ENCODE data around the gene RYR1.

RYR1 gene

DNA sequence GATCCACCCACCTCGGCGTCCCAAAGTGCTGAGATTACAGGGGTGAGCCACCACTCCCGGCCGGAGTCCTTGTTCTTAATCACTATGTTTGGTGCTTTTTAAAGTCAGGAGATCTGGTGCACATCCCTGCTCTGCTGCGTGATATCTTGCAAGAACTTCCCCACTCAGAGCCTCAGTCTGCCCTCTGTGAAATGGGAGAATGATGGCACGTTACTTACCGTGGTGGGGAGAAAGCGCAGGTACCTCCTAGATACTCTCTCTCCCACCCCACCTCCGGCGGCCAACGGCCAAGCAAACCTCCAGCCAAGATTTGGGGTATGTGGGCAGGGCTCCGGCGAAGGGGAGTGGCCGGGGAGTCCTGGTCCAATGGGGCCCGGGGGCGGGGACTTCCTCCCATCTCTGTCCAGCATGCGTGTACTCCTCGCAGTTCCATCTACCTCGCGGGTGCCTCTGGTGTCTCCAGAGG lies at the start of gene RYR1:
Gene RYR1, plus strand, starts transcription at position 424 of the 466 bp plus-strand sequence. CDS start 139 bp downstream, outside the sequence.
- peak; percentile 83 for DNase-seq (ENCODE audit: low spot score)

- DNase-seq (ENCODE audit: low spot score) = no peak
These were observed 49.7 kb upstream of the RYR1 start for GRCh38 chr19:38383743-38384142.

DNA sequence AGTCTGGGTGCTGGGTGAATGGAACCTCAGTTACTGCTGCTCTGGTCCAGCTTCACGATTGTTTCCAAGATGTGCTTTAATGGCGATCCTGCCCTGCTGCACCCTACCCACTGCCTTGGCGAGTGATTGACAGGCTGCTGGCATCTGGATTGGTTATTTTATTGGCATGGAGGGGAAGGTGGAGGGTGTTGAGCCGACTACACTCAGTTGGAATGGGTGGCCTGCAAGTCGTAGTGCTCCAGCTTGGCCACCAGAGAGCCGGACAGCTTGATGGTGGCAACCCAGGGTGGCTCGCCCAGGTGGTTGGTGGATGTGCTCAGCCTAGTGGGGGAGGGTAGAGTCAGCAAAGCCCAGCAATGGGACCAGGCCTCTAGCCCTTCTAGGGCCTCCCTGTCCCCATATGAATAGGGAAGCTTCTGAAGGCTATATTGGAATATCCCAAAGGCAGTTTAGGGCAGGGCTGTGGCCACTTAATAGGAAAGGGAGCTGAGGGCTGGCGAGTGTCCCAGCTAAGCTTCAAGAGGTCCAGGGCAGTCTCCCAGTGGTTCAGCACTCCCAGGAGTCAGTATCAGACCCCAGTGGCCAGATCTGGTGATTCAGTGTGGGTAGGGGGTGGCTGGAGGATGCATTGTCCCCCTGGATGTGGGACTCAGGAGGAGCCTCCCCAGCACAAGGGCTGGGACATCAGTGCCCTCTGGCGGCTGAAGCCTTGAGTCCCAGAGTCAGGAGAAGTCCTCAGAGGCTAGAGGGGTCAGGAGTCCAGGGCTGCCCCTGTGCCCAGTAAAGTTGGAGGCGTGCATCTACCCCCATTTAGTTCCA lies 49.1 kb upstream of the RYR1 start:
- no peak for DNase-seq (ENCODE audit: low spot score)

DNA sequence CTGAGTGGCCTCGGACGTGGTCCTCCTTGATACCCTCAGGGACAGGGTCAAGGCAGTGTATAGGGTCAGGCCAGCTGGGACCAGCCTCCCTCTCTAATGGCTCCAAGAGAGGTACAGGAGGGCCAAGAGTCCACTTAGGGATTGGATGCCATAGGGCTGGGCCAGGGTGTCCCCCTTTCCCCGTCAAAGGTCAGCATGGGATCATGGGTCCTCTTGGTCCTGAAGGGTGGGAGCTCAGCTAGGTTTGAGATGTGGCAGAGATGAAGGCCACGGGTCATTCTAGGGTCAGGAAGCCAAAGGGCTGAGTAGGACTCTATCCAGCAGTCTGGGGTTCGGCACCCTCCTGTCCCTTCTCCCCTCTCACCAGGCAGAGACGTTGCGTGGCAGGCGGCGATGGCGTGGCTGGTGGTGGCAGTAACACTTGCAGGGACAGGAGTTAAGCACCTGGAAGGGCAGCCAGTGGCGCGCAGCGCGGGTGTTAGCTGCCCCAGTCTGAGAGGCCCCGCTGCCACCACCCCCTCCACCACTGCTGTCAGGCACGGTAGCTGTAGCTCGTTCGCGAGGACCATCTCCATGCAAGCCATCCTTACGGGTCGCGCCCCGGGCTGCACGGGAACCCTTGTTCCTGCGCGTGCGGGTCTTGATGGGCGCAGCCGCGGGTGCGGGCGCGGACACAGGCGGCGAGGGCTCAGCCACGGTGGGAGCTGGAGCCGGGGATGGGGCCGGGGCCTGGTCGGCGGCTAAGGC lies 48.3 kb upstream of the RYR1 start:
- no peak for DNase-seq (ENCODE audit: low spot score)

GRCh38 chr19:38385804-38386257 lies 47.7 kb upstream of the RYR1 start:
- DNase-seq (ENCODE audit: low spot score) = no peak

GRCh38 chr19:38386300-38386970 lies 47.1 kb upstream of the RYR1 start:
- DNase-seq (ENCODE audit: low spot score) = no peak

DNA sequence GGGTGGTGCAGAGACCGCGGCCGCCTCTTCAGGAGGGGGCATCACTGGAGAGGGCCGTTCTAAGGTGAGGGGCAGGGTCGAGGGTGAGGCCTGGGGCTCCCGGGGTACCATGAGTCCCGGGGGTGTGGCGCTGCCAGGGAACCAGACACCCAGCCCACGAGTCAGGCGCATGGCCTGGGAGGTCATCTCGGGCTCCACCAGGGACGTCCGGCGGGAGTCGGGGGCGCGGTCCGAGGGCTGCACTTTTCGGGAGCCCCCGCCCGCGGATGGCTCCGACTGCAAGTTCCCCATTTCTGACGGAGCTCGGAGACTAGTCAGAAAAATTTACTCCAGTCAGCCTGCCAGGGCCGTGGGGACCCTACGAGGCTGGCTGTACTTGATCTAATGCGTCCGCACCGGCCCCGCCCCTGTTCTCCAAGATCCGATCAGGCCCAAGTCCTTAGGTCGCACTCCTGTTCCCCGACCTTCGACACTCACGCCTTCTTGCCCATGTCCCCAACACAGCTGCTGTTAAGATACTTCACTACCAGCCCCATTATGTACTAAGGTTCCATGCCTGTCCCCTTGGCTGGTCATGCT lies 46.4 kb upstream of the RYR1 start:
- no peak for DNase-seq (ENCODE audit: low spot score)

- DNase-seq (ENCODE audit: low spot score) = peak; percentile 96
These were observed 45.7 kb upstream of the RYR1 start, which contains the start of gene GGN for GRCh38 chr19:38387550-38388348. Gene GGN (minus strand): TSS chr19:38388034. CDS start chr19:38387261, 773 bp downstream.

GRCh38 chr19:38388349-38389100 lies 45.0 kb upstream of the RYR1 start, which contains the start of gene SPRED3:
Gene SPRED3 (plus strand): TSS chr19:38388697. CDS start chr19:38390303, 1,606 bp downstream.
- DNase-seq (ENCODE audit: low spot score) = peak; percentile 66

GRCh38 chr19:38389101-38389925 lies 44.2 kb upstream of the RYR1 start:
- peak; percentile 79 for DNase-seq (ENCODE audit: low spot score)

GRCh38 chr19:38389957-38390924 lies 43.2 kb upstream of the RYR1 start:
- no peak for DNase-seq (ENCODE audit: low spot score)

DNA sequence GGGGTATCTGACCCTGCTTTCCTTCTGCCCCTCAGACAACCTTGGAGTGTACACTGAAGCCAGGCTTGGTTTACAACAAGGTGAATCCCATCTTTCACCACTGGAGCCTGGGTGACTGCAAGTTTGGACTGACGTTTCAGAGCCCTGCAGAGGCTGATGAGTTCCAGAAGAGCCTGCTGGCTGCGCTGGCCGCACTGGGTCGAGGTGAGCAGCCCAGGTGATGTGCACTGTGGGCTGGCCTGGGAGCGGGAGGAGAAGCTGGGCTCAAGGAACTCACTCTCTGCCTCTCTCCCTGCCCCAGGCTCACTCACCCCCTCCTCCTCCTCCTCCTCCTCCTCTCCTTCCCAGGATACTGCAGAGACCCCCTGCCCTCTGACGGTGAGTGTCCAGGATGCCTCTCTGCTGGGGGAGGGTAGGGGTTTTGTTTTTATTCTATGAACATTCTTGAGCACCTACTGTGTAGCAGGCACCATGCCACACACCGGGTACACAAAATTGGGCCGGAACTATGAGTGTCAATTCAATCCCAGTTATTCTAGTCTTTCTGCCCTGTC lies 41.5 kb upstream of the RYR1 start:
- no peak for DNase-seq (ENCODE audit: low spot score)

DNA sequence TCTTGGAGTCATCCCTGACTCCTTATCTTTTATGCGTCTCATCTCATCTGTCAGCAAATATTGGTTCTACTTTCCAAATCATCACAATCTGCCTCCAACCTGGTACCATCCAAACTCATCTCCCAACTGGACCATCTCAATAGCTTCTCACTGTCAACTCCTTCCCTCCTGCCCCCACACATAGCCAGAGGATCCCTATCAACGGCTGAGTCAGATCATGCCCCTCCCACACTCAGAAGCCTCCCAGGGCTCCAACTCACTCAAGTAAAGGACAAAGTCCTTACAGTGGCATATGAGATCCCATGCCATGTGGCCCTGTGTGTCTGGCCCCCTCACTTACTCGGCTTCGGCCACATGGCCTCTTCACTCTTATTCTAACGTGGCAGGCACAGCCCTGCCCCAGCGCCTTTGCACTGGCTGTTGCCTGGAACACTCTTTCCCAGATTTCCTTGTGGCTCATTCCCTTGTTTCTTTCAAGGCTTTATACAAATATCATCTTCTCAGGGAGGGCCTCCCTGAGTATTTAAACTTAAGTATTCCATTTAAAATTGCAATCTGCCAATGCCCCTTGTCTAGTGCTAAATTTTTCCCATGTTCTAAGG lies 40.7 kb upstream of the RYR1 start:
- peak; percentile 76 for DNase-seq (ENCODE audit: low spot score)

- peak; percentile 40 for DNase-seq (ENCODE audit: low spot score)
These were observed 39.0 kb upstream of the RYR1 start for GRCh38 chr19:38394488-38394887.

- no peak for DNase-seq (ENCODE audit: low spot score)
These were observed 37.9 kb upstream of the RYR1 start for GRCh38 chr19:38395381-38396114.

DNA sequence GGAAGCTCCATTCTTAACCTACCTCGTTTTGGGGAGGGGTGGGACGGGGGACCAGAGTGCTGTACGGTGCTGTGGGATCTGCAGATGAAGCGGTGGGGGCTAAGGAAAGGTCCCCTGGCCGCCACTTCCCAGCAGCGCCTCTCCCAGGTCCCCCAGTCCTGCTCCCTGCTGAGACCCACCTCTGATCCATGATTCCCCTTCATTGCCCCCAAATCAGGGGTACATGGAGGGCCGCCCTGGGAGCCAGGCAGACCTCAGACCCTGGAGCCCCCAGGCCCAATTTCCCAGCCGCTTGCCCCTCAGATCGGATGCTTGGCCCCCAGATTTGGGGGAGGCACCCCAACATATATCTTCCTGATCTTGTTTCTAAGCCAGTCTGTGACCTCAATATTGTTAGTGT lies 34.4 kb upstream of the RYR1 start:
- DNase-seq (ENCODE audit: low spot score) = no peak

- DNase-seq (ENCODE audit: low spot score) = no peak
These were observed 34.0 kb upstream of the RYR1 start for GRCh38 chr19:38399537-38399936.
